Activated T-cell treated with anti-CD3 and anti-CD28 coated beads, Interleukin-2, amount 50 U/mL, for 4 hours (primary cell): Measurements from ENCODE around the gene SOAT2. TPM values are rescaled to one million over a fixed set of nuclear protein-coding genes. Genes with fewer than 3 reads are reported as not detected.

Source experiments
- ATAC-seq, 2 donors: fragments of 200-7000 bp; cut with Tn5 transposase; one replicate each; pipeline ENCODE4 v1.10.0; 2021
- DNase-seq: peaks from one replicate; pipeline ENCODE4 v3.0.0-alpha.2; 2020
- H3K27me3 Mint-ChIP-seq: one replicate; pipeline ENCODE4 v1.8.0; 2021; ENCODE audit warnings: low read depth, mixed read lengths
- H3K36me3 Mint-ChIP-seq: one replicate; pipeline ENCODE4 v1.8.0; 2022; ENCODE audit warnings: mixed read lengths; ENCODE audit not compliant: insufficient read depth
- H3K4me1 Mint-ChIP-seq: one replicate; pipeline ENCODE4 v1.8.0; 2021; ENCODE audit warnings: low read depth, mixed read lengths
- H3K4me3 Mint-ChIP-seq: one replicate; pipeline ENCODE4 v1.8.0; 2021; ENCODE audit warnings: mild to moderate bottlenecking, moderate library complexity, mixed read lengths
- H3K9me3 Mint-ChIP-seq: one replicate; pipeline ENCODE4 v1.8.0; 2021; ENCODE audit warnings: mixed read lengths
- total RNA-seq, 3 donors: library from RNA; stranded (reverse); gene quantifications; one replicate each; pipeline ENCODE4 v1.2.1, GENCODE V29; 2021

Gene SOAT2
- total RNA-seq, 3 donors from 2014 or later: 0.15 to 0.54 (median 0.32) TPM

DNA sequence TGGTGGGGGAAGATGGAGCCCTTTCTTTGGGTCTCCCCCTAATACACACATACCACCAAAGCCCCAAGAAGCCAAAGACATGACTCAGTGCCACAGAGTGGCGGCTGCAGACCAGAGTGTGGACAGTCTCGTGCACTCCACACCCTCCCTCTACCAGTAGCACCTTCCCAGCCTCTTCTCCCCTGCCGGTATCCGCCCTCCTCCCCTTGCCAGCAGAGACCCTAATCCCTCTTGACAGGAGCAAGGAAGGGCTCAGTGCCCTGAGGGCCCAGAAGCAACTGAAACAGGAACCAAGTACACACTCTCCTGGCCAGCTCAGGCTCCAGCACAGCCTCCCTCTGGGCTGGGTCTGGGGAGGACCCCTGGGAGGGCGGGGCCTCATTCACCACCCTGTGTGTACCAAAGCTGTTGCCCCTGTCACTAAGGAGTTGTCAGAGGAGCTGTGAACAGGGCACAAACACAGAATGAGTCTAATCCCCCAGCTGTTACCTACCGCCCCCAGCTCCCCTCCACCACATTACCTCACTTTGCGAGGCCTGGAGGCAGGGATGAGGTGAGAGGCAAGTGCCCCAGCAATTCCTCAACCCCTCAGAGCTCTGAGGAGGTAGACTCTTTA lies 32.3 kb upstream of the SOAT2 start:
- ATAC-seq (no peak), DNase-seq (no peak)
- Mint-ChIP-seq H3K4me3 (no peak overlapping the region), H3K4me1 (peaks cover 19% of the 10 kb centered on the region), H3K9me3 (no peaks in the 10 kb centered on the region), H3K27me3 (no peaks in the 10 kb centered on the region), H3K36me3 (peaks cover 34% of the 10 kb centered on the region)

DNA sequence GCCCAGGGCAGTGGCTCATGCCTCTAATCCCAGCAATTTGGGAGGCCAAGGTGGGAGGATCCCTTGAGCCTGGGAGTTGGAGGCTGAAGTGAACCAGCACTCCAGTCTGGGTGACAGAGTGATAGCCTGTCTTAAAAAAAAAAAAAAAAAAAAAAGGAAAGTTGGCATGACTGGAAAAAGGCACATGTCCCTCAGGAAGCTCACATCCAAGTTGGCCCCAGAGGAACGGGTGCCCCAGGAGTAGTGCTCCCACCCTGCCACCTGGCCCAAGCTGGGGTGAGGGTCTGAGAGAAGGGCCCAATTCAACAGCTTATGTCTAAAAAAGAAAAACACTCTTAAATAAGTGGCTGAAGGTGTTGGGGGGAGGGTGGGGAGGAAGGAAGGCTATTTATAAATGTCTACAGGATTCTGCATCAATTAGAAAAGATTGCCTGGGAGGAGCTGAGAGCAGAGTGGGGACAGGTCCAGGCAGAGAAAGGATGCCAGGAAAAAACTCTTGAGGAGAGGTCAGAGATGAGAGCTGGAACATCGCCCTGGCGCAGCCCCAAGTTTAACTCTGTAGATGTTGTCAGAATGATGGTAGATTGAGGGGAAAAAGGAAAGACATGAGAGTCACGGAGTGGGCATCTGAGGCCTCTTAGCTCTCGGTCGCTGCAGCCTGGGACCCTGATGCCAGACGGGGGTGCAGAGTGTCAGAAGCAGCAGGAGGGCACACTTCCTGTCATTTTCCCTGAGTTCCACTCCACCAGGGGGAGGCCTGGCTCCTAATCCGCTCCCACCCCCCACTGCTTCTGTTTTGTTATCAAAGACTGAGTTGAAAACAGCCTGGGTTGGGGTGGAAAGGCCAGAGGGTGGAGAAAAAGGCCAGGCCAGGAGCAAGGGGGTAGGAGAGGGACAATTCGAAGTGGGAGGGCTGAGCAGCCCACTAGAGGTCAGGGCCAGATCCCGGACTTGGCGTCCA lies 31.4 kb upstream of the SOAT2 start:
- peaks cover 19% of the 10 kb centered on the region for H3K4me1 Mint-ChIP-seq

DNA sequence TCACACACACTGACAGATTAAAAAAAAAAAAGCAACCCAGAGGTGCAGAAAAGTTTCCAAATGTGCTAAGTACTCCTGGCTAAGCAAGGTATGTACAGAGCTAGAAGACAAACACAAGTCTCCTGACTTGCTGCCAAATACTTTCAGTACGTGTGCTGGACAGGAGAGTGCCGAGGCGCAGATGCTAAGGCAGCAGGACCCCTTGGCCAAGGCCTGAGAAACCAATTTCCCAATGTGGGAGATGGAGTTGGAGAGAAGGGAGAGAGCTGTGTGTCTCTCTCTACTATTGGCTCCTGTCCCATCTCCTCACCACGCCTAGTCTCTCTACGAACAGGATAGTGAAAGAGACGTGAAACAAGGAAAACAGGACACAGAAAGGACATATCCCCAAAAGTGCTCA lies 29.4 kb upstream of the SOAT2 start:
- no peak for ATAC-seq
- H3K36me3 Mint-ChIP-seq: peaks cover 38% of the 10 kb centered on the region
- no peak for DNase-seq
- no peaks in the 10 kb centered on the region for H3K27me3 Mint-ChIP-seq
- H3K4me3 Mint-ChIP-seq: no peak overlapping the region
- peaks cover 36% of the 10 kb centered on the region for H3K4me1 Mint-ChIP-seq
- no peaks in the 10 kb centered on the region for H3K9me3 Mint-ChIP-seq

More for the DNA sequence above, 31.4 kb upstream of the SOAT2 start:
- no peaks in the 10 kb centered on the region for H3K27me3 Mint-ChIP-seq
- peaks cover 40% of the 10 kb centered on the region for H3K36me3 Mint-ChIP-seq
- DNase-seq: no peak
- no peak for ATAC-seq
- H3K4me3 Mint-ChIP-seq: no peak overlapping the region
- no peaks in the 10 kb centered on the region for H3K9me3 Mint-ChIP-seq

DNA sequence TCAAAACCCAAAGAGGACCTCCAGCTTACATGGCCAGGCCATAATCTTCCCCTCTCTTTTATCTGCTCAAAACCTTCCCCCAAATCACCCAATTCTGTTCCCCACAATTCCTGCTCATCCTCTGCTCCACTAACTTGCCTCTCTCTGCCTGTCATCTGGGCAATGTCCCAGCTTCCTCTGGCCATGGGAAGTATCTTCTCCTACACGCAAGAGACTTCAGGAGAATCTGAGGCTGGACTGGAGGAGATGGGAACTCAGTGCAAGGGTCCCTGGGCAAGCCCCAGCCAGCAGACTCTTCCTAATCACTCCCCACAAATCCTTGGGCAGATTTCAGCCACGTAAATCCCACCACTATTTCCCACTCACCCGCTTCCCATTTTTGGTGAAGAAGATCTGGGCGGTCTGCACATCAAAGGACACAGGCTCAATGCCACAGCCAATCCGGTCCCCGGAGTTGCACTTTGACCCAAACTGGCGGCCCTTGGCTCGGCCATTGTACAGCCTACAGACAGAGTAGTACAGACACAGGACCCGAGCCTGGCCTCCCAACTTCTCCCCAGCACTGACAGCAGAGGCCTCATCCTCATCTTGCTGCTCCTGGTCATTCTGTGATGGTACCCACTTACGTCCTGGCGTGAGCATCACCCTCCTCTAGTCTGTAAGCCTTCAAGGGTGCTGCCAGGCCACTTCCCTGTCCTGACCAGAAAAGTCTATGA lies 28.8 kb upstream of the SOAT2 start:
- ATAC-seq (no peak), DNase-seq (no peak)
- Mint-ChIP-seq H3K36me3 (peaks cover 38% of the 10 kb centered on the region), H3K27me3 (no peaks in the 10 kb centered on the region), H3K9me3 (no peaks in the 10 kb centered on the region), H3K4me1 (peaks cover 39% of the 10 kb centered on the region), H3K4me3 (no peak overlapping the region)

DNA sequence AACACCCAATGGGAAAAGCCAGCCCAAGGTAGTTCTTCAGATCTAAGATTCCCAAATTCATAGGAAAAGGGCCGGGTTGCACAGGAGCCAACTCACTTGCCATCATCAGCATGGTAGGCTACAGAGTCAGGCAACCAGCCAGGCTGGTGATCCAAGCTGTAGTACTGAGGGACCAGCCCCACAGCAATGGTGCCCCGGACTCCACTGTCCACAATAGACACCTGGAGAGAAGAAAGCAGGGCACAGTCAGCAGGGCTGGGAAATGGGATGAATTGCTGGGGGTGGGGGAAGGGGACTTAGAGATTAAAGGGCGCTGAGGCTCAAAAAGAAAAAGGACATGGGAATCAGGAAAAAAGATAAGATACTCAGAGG lies 28.3 kb upstream of the SOAT2 start:
- H3K4me3 Mint-ChIP-seq: no peak overlapping the region
- DNase-seq (no peak), ATAC-seq (no peak)
- H3K36me3 Mint-ChIP-seq: peaks cover 38% of the 10 kb centered on the region
- no peaks in the 10 kb centered on the region for H3K27me3 Mint-ChIP-seq
- no peaks in the 10 kb centered on the region for H3K9me3 Mint-ChIP-seq
- H3K4me1 Mint-ChIP-seq: peaks cover 43% of the 10 kb centered on the region

DNA sequence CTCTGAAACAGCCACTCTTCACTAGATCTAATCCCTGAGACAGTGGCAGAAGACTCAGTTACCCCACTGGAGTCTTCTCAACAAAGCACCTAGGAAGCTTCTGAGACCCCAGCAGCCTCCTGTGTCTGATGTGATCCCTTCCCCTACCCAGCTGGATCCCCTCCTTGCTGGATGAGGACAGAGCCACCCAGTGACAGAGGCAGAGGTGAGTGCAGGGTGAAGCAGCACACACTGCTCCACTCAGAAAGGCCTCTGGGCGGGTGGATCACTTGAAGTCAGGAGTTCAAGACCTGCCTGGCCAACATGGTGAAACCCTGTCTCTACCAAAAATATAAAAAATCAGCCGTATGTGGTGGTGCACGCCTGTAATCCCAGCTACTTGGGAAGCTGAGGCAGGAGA lies 26.8 kb upstream of the SOAT2 start:
- no peaks in the 10 kb centered on the region for H3K27me3 Mint-ChIP-seq
- H3K9me3 Mint-ChIP-seq: no peaks in the 10 kb centered on the region
- ATAC-seq (no peak), DNase-seq (no peak)
- H3K36me3 Mint-ChIP-seq: peaks cover 34% of the 10 kb centered on the region
- peak overlapping the region; percentile 41 for H3K4me3 Mint-ChIP-seq
- peaks cover 51% of the 10 kb centered on the region for H3K4me1 Mint-ChIP-seq

DNA sequence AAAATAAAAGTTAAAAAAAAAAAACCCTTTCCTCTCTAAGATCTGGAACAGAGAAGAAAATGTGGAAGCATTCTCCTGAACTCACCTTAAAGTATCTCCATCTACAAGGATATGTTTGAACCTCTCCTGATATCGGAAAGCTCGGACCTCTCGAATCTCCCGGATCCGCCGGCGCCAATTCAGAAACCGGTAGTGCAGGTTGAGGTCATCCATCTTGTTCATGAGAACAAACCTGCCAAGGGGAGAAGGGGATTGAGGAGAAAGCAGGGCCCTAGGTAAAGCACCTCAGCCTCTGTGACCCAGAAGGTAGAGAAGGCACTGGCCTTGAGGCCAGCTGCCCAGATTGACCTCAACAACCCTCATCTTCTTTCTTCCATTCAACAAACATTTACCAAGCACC lies 26.3 kb upstream of the SOAT2 start:
- Mint-ChIP-seq H3K27me3 (no peaks in the 10 kb centered on the region), H3K36me3 (peaks cover 30% of the 10 kb centered on the region), H3K9me3 (no peaks in the 10 kb centered on the region), H3K4me3 (peak overlapping the region; percentile 89), H3K4me1 (peaks cover 50% of the 10 kb centered on the region)
- ATAC-seq (no peak), DNase-seq (no peak)

DNA sequence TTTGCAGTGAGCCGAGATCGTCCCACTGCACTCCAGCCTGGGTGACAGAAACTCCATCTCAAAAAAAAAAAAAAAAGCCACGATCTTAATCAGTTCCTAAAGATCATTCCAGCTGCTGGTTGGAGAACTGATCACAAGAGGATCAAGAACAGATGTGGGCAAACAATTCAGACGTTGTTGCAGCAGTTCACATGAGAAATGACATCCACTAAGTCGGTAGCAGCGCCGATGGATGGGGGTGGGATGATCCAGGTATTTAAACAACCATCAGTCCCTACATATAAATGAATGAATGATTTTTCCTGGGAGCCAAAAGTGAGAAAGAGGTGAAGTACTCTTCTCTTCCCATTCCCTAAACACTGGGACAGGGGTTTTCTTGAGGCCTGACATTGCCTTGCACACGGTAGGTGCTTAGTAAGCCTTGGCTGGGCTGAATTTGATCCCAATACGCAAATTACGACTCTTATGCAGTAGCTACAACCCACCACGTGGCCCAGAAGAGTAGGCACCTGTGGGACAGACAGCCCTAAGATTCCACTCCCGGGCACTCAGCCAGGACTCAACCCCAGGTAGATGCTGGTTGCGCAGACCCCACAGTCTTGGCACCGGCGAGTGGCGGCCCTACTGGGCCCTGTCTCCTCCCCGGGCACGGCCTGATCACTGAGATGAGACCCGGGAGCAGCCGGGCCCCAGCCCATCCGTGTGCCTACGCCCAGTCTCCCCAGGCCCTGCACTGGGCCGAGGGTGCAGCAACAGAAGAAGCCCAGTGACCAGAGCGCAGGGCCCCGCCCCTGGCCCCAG lies 24.7 kb upstream of the SOAT2 start:
- peaks cover 50% of the 10 kb centered on the region for H3K4me1 Mint-ChIP-seq
- ATAC-seq (peak; percentile 23 to 26), DNase-seq (peak; percentile 39)
- H3K9me3 Mint-ChIP-seq: no peaks in the 10 kb centered on the region
- H3K4me3 Mint-ChIP-seq: peak overlapping the region; percentile 89
- H3K36me3 Mint-ChIP-seq: peaks cover 26% of the 10 kb centered on the region
- no peaks in the 10 kb centered on the region for H3K27me3 Mint-ChIP-seq

DNA sequence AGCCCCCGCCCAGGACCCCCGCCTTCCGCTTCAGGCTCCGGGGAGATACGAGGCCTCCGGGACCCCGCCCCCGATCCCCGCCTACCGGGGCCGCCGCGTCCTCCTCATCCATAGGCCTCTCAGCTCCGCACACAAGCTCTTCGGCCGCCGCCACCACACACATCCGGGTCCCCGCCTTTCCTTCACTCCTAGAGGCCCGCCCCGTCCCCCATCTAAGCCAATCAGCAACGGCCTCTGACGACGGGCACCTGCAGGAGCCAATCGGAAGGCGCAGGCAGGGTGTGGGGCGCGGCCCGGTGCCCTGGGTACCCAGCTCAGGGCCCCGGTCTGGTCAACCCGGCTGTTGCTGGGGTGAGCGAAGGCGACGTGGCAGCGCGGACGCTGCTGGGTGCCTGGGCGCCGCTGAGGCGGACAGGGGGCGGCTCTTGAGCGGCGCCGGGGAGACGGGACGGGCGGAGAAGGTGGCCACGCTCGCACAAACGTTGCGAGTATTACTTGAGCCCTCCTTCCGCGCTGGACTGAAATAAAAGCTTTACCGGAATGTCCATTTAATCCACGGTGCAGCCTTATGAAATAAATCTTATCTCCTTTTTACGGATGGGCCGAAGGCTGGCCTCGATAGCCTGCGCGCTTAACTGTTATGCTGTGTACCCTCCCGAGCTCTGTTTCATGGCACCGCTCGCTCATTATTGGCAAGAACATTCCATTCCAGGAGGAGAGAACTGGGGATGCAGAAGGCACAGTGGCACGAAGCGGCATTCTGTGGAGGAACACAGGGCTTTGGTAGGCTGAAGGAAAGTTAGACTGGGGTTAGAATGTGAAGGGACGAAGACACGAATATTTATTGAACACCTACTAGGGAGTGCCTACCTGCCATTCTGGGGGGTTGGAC lies 23.8 kb upstream of the SOAT2 start, which contains the start of gene SPRYD3:
Gene SPRYD3 (minus strand): TSS at position 165 of the 892 bp plus-strand sequence. CDS start 57 bp downstream, at position 108.
- DNase-seq (peak; percentile 94), ATAC-seq (peak; percentile 96 to 98)
- Mint-ChIP-seq H3K36me3 (peaks cover 20% of the 10 kb centered on the region), H3K4me3 (peak within 1 kb of the TSS; percentile 89), H3K4me1 (peaks cover 46% of the 10 kb centered on the region), H3K9me3 (no peaks in the 10 kb centered on the region), H3K27me3 (no peaks in the 10 kb centered on the region)

DNA sequence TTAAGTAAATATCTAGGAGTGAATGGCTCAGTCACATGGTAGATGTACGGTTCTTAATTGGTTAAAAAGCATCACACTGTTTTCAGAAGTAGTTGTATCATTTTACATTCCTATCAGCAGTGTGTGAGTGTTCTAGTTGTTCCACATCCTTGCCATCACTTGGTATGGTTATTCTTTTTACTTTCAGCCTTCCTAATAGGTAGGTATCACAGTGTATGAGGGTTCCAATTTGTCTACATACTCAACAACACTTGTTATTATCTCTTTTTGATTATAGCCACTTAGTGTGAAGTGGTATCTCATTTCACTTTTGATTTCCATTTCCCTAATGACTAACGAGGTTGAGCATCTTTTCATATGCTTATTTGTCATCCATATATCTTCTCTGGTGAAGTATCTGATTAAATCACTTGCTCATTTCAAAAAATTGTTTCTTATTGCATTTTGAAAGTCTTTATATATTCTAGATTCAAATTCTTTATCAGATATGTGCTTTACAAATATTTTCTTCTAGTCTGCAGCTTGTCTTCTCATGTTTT lies 20.6 kb upstream of the SOAT2 start:
- Mint-ChIP-seq H3K36me3 (no peaks in the 10 kb centered on the region), H3K4me3 (no peak overlapping the region), H3K27me3 (peaks cover 5% of the 10 kb centered on the region), H3K9me3 (no peaks in the 10 kb centered on the region), H3K4me1 (peaks cover 28% of the 10 kb centered on the region)
- DNase-seq (no peak), ATAC-seq (peak; percentile 2 to 5)

DNA sequence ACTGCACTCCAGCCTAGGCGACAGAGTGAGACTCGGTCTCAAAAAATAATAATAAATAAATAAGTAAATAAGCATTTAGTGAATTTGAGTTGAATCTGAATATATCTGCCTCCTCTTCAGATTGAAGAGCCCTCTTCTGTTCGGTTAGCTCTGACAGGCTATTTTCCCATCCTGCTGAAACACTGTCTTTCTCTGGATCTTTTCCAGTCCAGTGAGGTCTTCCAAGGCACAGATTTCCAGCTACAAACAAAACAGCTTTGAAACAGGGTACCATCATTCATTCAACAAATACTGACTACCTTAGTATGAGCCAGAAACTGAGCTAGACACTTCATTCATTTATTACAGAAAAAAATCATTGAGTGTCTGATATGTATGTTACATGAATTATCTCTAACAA lies 16.9 kb upstream of the SOAT2 start:
- Mint-ChIP-seq H3K27me3 (peaks cover 8% of the 10 kb centered on the region), H3K36me3 (no peaks in the 10 kb centered on the region), H3K4me1 (peaks cover 4% of the 10 kb centered on the region), H3K9me3 (no peaks in the 10 kb centered on the region), H3K4me3 (no peak overlapping the region)
- ATAC-seq (no peak), DNase-seq (no peak)

DNA sequence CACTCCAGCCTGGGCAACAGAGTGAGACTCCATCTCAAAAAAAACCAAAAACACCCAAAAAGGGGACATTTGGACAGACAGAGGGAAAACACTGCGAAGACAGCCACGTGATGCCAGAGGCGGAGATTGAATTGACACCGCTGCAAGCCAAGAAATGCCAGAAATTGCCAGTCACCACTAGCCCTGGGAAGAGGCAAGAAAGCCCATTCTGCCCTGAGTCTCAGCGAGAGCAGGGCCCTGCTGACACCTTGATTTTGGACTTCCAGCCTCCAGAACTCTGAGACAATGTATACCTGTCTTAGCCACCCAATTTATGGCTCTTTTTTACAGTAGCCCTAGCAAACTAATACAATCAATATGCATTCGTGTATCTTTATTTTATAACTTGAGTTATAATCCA lies 13.2 kb upstream of the SOAT2 start:
- DNase-seq: no peak
- Mint-ChIP-seq H3K4me3 (no peak overlapping the region), H3K27me3 (peaks cover 8% of the 10 kb centered on the region), H3K9me3 (no peaks in the 10 kb centered on the region), H3K36me3 (no peaks in the 10 kb centered on the region), H3K4me1 (no peaks in the 10 kb centered on the region)
- no peak for ATAC-seq

DNA sequence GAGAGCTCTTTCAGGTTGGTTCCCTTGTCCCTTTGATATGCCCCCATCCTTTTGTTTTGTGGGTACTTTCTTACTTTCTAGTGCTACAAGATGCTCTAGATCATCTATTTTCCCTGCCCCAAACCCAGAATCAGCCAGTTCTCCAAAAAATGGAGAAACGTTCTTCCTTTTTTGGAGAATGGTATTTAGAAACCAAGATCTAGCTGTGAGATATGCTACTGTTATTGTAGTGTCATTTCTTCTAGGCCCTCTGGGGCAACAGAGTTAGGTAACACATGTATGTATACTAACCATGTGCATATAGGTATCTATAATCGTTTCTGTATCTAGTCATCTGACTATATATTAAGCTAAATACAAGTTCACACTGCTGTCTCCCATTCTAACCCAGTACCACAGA lies 12.7 kb upstream of the SOAT2 start:
- peaks cover 2% of the 10 kb centered on the region for H3K4me1 Mint-ChIP-seq
- no peak for ATAC-seq
- H3K9me3 Mint-ChIP-seq: no peaks in the 10 kb centered on the region
- no peak for DNase-seq
- H3K27me3 Mint-ChIP-seq: peaks cover 7% of the 10 kb centered on the region
- no peaks in the 10 kb centered on the region for H3K36me3 Mint-ChIP-seq
- H3K4me3 Mint-ChIP-seq: no peak overlapping the region
